ENCODE data around the gene LRMDA. TPM values are rescaled to one million over a fixed set of nuclear protein-coding genes. Genes with fewer than 3 reads are reported as not detected.

LRMDA gene
- total RNA-seq, 1 experiment from 2014 or later, result not detected

- no peak for DNase-seq (ENCODE audit: low read depth)
Measured at GRCh38 chr10:76024460-76025123, 593.2 kb downstream of the LRMDA start.

GRCh38 chr10:76025124-76025477, 593.7 kb downstream of the LRMDA start:
- no peak for DNase-seq (ENCODE audit: low read depth)

- DNase-seq (ENCODE audit: low read depth), result no peak
Measured at GRCh38 chr10:76026176-76026771, 594.9 kb downstream of the LRMDA start.

GRCh38 chr10:76026905-76027304, 595.5 kb downstream of the LRMDA start:
- DNase-seq (ENCODE audit: low read depth), result no peak

GRCh38 chr10:76029782-76030181, 598.4 kb downstream of the LRMDA start:
- no peak for DNase-seq (ENCODE audit: low read depth)

- no peak for DNase-seq (ENCODE audit: low read depth)
Measured at GRCh38 chr10:76031099-76031498, 599.7 kb downstream of the LRMDA start.

GRCh38 chr10:76031769-76032699, 600.6 kb downstream of the LRMDA start:
- DNase-seq (ENCODE audit: low read depth), result no peak

GRCh38 chr10:76032700-76033039, 601.2 kb downstream of the LRMDA start:
- no peak for DNase-seq (ENCODE audit: low read depth)

GRCh38 chr10:76033457-76034196, 602.2 kb downstream of the LRMDA start:
- no peak for DNase-seq (ENCODE audit: low read depth)

GRCh38 chr10:76034353-76035205, 603.2 kb downstream of the LRMDA start:
- no peak for DNase-seq (ENCODE audit: low read depth)

- no peak for DNase-seq (ENCODE audit: low read depth)
Measured at GRCh38 chr10:76035206-76036110, 604.0 kb downstream of the LRMDA start.

- DNase-seq (ENCODE audit: low read depth), result peak; percentile 57
Measured at GRCh38 chr10:76036111-76036940, 604.9 kb downstream of the LRMDA start.

GRCh38 chr10:76036962-76037361, 605.5 kb downstream of the LRMDA start:
- DNase-seq (ENCODE audit: low read depth), result no peak

- DNase-seq (ENCODE audit: low read depth), result no peak
Measured at GRCh38 chr10:76037531-76038155, 606.2 kb downstream of the LRMDA start.

- DNase-seq (ENCODE audit: low read depth), result no peak
Measured at GRCh38 chr10:76038696-76039095, 607.3 kb downstream of the LRMDA start.

- no peak for DNase-seq (ENCODE audit: low read depth)
Measured at GRCh38 chr10:76040107-76040829, 608.8 kb downstream of the LRMDA start.

GRCh38 chr10:76040830-76041220, 609.4 kb downstream of the LRMDA start:
- DNase-seq (ENCODE audit: low read depth), result no peak

- no peak for DNase-seq (ENCODE audit: low read depth)
Measured at GRCh38 chr10:76041551-76041950, 610.1 kb downstream of the LRMDA start.

Measured in Daoy (cell line).